GM12872 (cell line): ENCODE results near the gene TRIL.

Source experiments
- CTCF ChIP-seq: IDR thresholded peaks from 3 replicates; pipeline ENCODE4 v1.5.1; 2011; ENCODE audit warnings: low read depth, mild to moderate bottlenecking, low read length, moderate library complexity; ENCODE audit not compliant: insufficient read depth

TRIL gene

GRCh38 chr7:28958235-28958979, at the start of gene TRIL:
Gene TRIL (minus strand): TSS chr7:28958330. CDS start chr7:28958046, 284 bp downstream.
- TF ChIP-seq CTCF, result no peak

GRCh38 chr7:29007127-29007526, 49.0 kb upstream of the TRIL start:
- no peak for TF ChIP-seq CTCF

- no peak for TF ChIP-seq CTCF
Measured at GRCh38 chr7:29005829-29006228, 47.7 kb upstream of the TRIL start.

- TF ChIP-seq CTCF, result no peak
Measured at GRCh38 chr7:29005406-29005805, 47.3 kb upstream of the TRIL start.

- TF ChIP-seq CTCF, result no peak
Measured at GRCh38 chr7:29003703-29004102, 45.6 kb upstream of the TRIL start.

GRCh38 chr7:29000717-29001076, 42.6 kb upstream of the TRIL start:
- no peak for TF ChIP-seq CTCF

- no peak for TF ChIP-seq CTCF
Measured at GRCh38 chr7:28999895-29000716, 42.0 kb upstream of the TRIL start.
